ENCODE data around the gene CNIH2. TPM values are rescaled to one million over a fixed set of nuclear protein-coding genes. Genes with fewer than 3 reads are reported as not detected.
A peak's percentile ranks its signal among the peaks of the same experiment; 100 is the strongest.
"Not testable (repeated sequence)": the region's sequence is repeated elsewhere in the genome, so short reads cannot be mapped to it uniquely, and the experiment has no call there.

CNIH2 gene
- total RNA-seq, 1 donor from 2014 or later: 33.1 TPM

- no peak for DNase-seq
These were observed 18.0 kb upstream of the CNIH2 start for GRCh38 chr11:66259956-66260355.

- no peak for DNase-seq
These were observed 16.4 kb upstream of the CNIH2 start for GRCh38 chr11:66261578-66261977.

GRCh38 chr11:66262191-66262590 lies 15.8 kb upstream of the CNIH2 start:
- DNase-seq: no peak

- no peak for DNase-seq
These were observed 15.3 kb upstream of the CNIH2 start for GRCh38 chr11:66262696-66263095.

GRCh38 chr11:66263231-66263630 lies 14.7 kb upstream of the CNIH2 start:
- DNase-seq: no peak

- no peak for DNase-seq
These were observed 14.2 kb upstream of the CNIH2 start for GRCh38 chr11:66263785-66264184.

- DNase-seq: no peak
These were observed 13.6 kb upstream of the CNIH2 start for GRCh38 chr11:66264383-66264782.

- DNase-seq: no peak
These were observed 13.1 kb upstream of the CNIH2 start for GRCh38 chr11:66264914-66265313.

- DNase-seq: no peak
These were observed 12.2 kb upstream of the CNIH2 start for GRCh38 chr11:66265531-66266377.

- DNase-seq: no peak
These were observed 11.5 kb upstream of the CNIH2 start for GRCh38 chr11:66266378-66267038.

GRCh38 chr11:66267039-66267378 lies 11.0 kb upstream of the CNIH2 start:
- no peak for DNase-seq

- peak; percentile 70 for DNase-seq
These were observed 10.4 kb upstream of the CNIH2 start for GRCh38 chr11:66267379-66268243.

- peak; percentile 98 for DNase-seq
These were observed 9.6 kb upstream of the CNIH2 start, which contains the start of gene RAB1B for GRCh38 chr11:66268244-66268951. Gene RAB1B, plus strand, starts transcription at chr11:66268639. Its CDS starts 41 bp downstream, at chr11:66268680.

GRCh38 chr11:66268952-66269905 lies 8.7 kb upstream of the CNIH2 start:
- no peak for DNase-seq

GRCh38 chr11:66271816-66272215 lies 6.2 kb upstream of the CNIH2 start:
- no peak for DNase-seq

GRCh38 chr11:66272596-66272995 lies 5.4 kb upstream of the CNIH2 start:
- DNase-seq: no peak

GRCh38 chr11:66274219-66274618 lies 3.8 kb upstream of the CNIH2 start:
- no peak for DNase-seq

- no peak for DNase-seq
These were observed 2.6 kb upstream of the CNIH2 start for GRCh38 chr11:66275396-66275795.

- no peak for DNase-seq
These were observed 1.9 kb upstream of the CNIH2 start for GRCh38 chr11:66275984-66276612.

GRCh38 chr11:66276619-66277018 lies 1.4 kb upstream of the CNIH2 start:
- DNase-seq: not testable (repeated sequence)

Measured in occipital lobe (tissue), 2 donors.